MCF 10A (cell line): ENCODE measurements around the gene BAG5. TPM values are rescaled to one million over a fixed set of nuclear protein-coding genes. Genes with fewer than 3 reads are reported as not detected.

Experiments
- BruUV-seq: library from RNA; stranded (reverse); fragments of 400-500 nt; replicated peaks from 2 replicates; lab custom pipeline; 2021; lab: Mats Ljungman, UMichigan
- CTCF ChIA-PET: fragments of 300-600 bp; sonication (Branson Sonifier 250); formaldehyde crosslinking; extraction: SDS; loops from one replicate; lab custom pipeline; 2021; ENCODE audit warnings: antibody characterized with exemption, inconsistent platforms; lab: Yijun Ruan, JAX
- POLR2A ChIA-PET: fragments of 300-600, 350-650 bp; sonication (Branson Sonifier 250); formaldehyde crosslinking; extraction: SDS; loops from one replicate; lab custom pipeline; 2020; ENCODE audit warnings: antibody characterized with exemption, inconsistent platforms; lab: Yijun Ruan, JAX
- DNase-seq: peaks from one replicate; pipeline ENCODE4 v3.0.0-alpha.2; 2018; ENCODE audit not compliant: unreplicated experiment
- H3K27ac Mint-ChIP-seq: one replicate; pipeline ENCODE4 v1.8.0; 2022; ENCODE audit warnings: mild to moderate bottlenecking, low read depth, mixed read lengths; ENCODE audit not compliant: unreplicated experiment
- H3K27me3 Mint-ChIP-seq: one replicate; pipeline ENCODE4 v1.8.0; 2022; ENCODE audit warnings: mixed read lengths; ENCODE audit not compliant: insufficient read depth, unreplicated experiment
- H3K36me3 Mint-ChIP-seq: one replicate; pipeline ENCODE4 v1.8.0; 2022; ENCODE audit warnings: mild to moderate bottlenecking, moderate library complexity, mixed read lengths; ENCODE audit not compliant: insufficient read depth, unreplicated experiment
- H3K4me1 Mint-ChIP-seq: one replicate; pipeline ENCODE4 v1.8.0; 2022; ENCODE audit warnings: mixed read lengths; ENCODE audit not compliant: insufficient read depth, unreplicated experiment
- H3K4me3 Mint-ChIP-seq: one replicate; pipeline ENCODE4 v1.8.0; 2022; ENCODE audit warnings: mild to moderate bottlenecking, moderate library complexity, mixed read lengths; ENCODE audit not compliant: unreplicated experiment
- H3K9me3 Mint-ChIP-seq: one replicate; pipeline ENCODE4 v1.8.0; 2022; ENCODE audit warnings: mixed read lengths; ENCODE audit not compliant: unreplicated experiment
- intact Hi-C: fragments of 100-400 bp; cut with micrococcal nuclease; formaldehyde crosslinking; loops from 2 replicates; pipeline ENCODE4 v1.14.1; 2022
- total RNA-seq: library from RNA; stranded (reverse); gene quantifications from 2 replicates; pipeline ENCODE4 v1.2.3, GENCODE V29; 2022
- TF ChIP-seq, protein P1 (sequence below): fragments of 200-600 bp; IDR thresholded peaks from one replicate; pipeline ENCODE4 v1.8.0; 2022; ENCODE audit warnings: antibody characterized with exemption, mild to moderate bottlenecking; ENCODE audit not compliant: unreplicated experiment

BAG5 gene
- total RNA-seq, 1 experiment from 2014 or later: 30.9 TPM

DNA sequence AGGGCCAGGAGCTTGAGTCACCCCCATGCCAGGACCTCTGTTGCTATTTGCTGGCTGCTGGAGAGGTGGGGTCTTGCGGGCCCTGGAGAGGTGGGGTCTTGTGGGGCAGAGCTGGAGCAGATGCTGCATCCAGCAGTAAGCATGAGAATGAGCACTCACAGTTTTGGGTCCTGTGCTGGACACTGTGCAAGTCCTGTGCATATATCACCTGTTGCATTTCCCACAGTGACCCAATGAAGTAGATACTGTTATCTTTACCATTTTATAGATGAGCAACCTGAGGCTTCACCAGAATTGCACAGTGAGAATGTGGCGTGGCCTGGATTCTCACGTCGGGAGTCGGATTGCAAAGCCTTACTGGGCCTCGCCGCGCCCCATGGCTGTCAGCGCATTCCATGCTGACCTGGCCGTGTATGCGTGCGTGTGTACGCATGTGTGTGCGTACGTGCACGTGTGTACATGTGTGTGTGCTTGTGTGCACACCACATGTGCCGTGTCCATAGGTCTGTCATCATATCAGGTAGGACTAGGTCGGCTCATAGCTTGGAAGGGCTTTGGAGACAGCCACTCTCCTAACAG lies 12.3 kb upstream of the BAG5 start:
- Mint-ChIP-seq H3K4me3 (no peak overlapping the region), H3K27ac (peak overlapping the region; percentile 23), H3K4me1 (peaks cover 17% of the 10 kb centered on the region), H3K36me3 (peaks cover 75% of the 10 kb centered on the region), H3K9me3 (no peaks in the 10 kb centered on the region), H3K27me3 (no peaks in the 10 kb centered on the region)
- no peak for DNase-seq
- POLR2A ChIA-PET: interaction anchor here (0.6 to 2.2 kb wide), 6 partner anchors 12 to 54 kb away, joined by 3 to 19 read pairs (median 3); partner anchors contain the start of genes BAG5, COA8 and KLC1
- BruUV-seq: no TSS peak
- TF ChIP-seq, protein P1, sequence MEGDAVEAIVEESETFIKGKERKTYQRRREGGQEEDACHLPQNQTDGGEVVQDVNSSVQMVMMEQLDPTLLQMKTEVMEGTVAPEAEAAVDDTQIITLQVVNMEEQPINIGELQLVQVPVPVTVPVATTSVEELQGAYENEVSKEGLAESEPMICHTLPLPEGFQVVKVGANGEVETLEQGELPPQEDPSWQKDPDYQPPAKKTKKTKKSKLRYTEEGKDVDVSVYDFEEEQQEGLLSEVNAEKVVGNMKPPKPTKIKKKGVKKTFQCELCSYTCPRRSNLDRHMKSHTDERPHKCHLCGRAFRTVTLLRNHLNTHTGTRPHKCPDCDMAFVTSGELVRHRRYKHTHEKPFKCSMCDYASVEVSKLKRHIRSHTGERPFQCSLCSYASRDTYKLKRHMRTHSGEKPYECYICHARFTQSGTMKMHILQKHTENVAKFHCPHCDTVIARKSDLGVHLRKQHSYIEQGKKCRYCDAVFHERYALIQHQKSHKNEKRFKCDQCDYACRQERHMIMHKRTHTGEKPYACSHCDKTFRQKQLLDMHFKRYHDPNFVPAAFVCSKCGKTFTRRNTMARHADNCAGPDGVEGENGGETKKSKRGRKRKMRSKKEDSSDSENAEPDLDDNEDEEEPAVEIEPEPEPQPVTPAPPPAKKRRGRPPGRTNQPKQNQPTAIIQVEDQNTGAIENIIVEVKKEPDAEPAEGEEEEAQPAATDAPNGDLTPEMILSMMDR: no peak
- intact Hi-C loops: loop anchor here (10.0 kb wide), 2 partner anchors 100 to 140 kb away; partner anchors contain the start of genes XRCC3 and ZFYVE21
- CTCF ChIA-PET: interaction anchor here (0.8 kb wide), 1 partner anchor 55 kb away, joined by 3 read pairs; no protein-coding TSS in a partner anchor

DNA sequence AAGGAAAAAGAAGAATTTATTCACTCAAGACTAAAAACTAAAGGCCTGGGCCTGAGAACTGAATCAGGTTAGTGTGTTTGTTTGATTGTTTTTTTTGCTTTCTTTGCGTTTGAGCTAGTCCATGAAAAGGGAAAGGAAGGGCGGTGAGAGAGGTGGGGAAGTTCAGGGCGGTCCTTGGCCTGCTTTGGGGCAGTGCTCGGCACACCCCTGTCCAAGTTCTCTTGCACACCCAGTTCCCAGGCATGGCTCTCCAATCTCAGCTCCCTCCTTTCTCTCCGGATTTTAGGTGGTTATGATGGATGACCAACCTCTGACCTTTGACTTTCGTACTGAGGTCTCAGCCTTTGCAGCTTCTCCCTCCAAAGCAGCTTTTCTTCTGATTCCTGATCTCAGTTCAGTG lies 11.6 kb upstream of the BAG5 start:
- CTCF ChIA-PET: interaction anchor here (0.6 to 0.8 kb wide), 3 partner anchors 119 to 468 kb away, joined by 3 to 5 read pairs (median 4); no protein-coding TSS in a partner anchor
- Mint-ChIP-seq H3K4me3 (no peak overlapping the region), H3K4me1 (peaks cover 17% of the 10 kb centered on the region), H3K9me3 (no peaks in the 10 kb centered on the region), H3K27ac (no peak overlapping the region), H3K36me3 (peaks cover 74% of the 10 kb centered on the region), H3K27me3 (no peaks in the 10 kb centered on the region)
- DNase-seq: no peak
- BruUV-seq: no TSS peak
- intact Hi-C loops: loop anchor here (10.0 kb wide), 2 partner anchors 101 to 141 kb away; partner anchors contain the start of genes XRCC3 and ZFYVE21
- POLR2A ChIA-PET: interaction anchor here (0.7 to 1.0 kb wide), 3 partner anchors 10 to 55 kb away, joined by 3 to 6 read pairs (median 3); partner anchors contain the start of gene KLC1
- TF ChIP-seq, protein P1: no peak

DNA sequence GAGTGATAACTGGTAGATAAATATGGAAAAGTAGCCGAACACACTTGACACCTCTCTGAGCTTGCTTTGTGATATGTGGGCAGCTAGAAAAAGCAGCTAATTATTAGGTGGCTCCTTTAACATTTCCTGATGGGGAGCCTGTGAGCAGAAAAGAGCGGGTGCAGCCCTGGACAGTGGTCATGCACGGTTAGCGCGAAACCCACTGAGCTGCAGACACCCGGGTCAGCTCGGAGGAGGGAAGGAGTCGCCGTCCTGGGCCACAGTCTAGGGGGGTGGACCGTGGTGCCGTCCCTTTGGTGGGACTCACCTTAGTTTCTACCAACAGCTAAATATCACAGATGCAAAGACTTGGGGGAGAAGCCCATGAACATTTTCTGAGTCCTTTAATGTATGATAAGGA lies 7.0 kb upstream of the BAG5 start:
- TF ChIP-seq, protein P1: no peak

DNA sequence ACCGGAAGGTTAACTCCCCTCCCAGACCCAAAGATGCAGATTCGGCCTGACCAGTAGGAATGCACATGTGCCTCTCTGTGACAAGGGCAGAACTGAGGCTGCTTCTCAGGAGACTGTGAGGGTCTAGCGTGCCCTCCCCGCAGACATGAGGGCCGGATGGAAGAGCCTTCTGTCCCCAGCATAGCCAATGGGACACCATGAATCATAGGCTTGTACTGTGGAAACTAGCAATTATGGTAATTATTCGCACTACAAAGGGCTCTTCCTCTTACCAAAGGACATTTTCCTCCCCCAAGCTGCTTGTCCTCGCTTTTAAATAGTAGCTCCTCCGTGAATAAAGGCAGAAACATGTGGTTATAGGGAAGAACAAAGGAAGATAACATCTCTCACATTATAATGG lies 6.5 kb upstream of the BAG5 start:
- ChIA-PET CTCF (interaction anchor here (0.6 kb wide), 2 partner anchors 198 to 376 kb away, joined by 3 to 5 read pairs; no protein-coding TSS in a partner anchor), POLR2A (no interaction called here)
- intact Hi-C loops: no loop called here
- H3K4me1 Mint-ChIP-seq: no peaks in the 10 kb centered on the region
- no peak overlapping the region for H3K27ac Mint-ChIP-seq
- TF ChIP-seq, protein P1: no peak
- no TSS peak for BruUV-seq
- peaks cover 32% of the 10 kb centered on the region for H3K36me3 Mint-ChIP-seq
- no peak for DNase-seq
- no peaks in the 10 kb centered on the region for H3K27me3 Mint-ChIP-seq
- H3K9me3 Mint-ChIP-seq: no peaks in the 10 kb centered on the region
- no peak overlapping the region for H3K4me3 Mint-ChIP-seq

More for the DNA sequence above, 7.0 kb upstream of the BAG5 start:
- Mint-ChIP-seq H3K4me1 (no peaks in the 10 kb centered on the region), H3K27ac (no peak overlapping the region), H3K9me3 (no peaks in the 10 kb centered on the region), H3K27me3 (no peaks in the 10 kb centered on the region), H3K36me3 (peaks cover 36% of the 10 kb centered on the region), H3K4me3 (no peak overlapping the region)
- CTCF ChIA-PET: no interaction called here
- no TSS peak for BruUV-seq
- no peak for DNase-seq
- POLR2A ChIA-PET: no interaction called here
- intact Hi-C loops: no loop called here
